Vagina (tissue), 2 donors: Measurements from ENCODE around the gene CUL7.

Experiments used
- POLR2A ChIP-seq, 2 donors: fragments of 450-650 bp; IDR thresholded peaks; one replicate each; pipeline ENCODE4 v1.6.1; 2017; ENCODE audit warnings: antibody characterized with exemption in 2 of 2, mild to moderate bottlenecking in 2 of 2, moderate library complexity in 2 of 2
- POLR2AphosphoS5 ChIP-seq, 2 donors: sonication (generic); formaldehyde crosslinking; IDR thresholded peaks; one replicate each; pipeline ENCODE4 v1.9.0; 2017; ENCODE audit warnings: antibody characterized with exemption in 2 of 2, mild to moderate bottlenecking in 2 of 2, low read depth in 1 of 2; ENCODE audit not compliant: insufficient read depth in 1 of 2
- TF ChIP-seq, protein P1 (sequence below), 3 experiments: fragments of 450-650 bp in 2 of 3; fragments of 200-600 bp in 1 of 3; sonication (generic) in 1 of 3; IDR thresholded peaks; one replicate each; pipeline ENCODE4 v1.5.1; 2017 to 2019; ENCODE audit warnings: antibody characterized with exemption in 3 of 3, mild to moderate bottlenecking in 2 of 3, moderate library complexity in 2 of 3

DNA sequence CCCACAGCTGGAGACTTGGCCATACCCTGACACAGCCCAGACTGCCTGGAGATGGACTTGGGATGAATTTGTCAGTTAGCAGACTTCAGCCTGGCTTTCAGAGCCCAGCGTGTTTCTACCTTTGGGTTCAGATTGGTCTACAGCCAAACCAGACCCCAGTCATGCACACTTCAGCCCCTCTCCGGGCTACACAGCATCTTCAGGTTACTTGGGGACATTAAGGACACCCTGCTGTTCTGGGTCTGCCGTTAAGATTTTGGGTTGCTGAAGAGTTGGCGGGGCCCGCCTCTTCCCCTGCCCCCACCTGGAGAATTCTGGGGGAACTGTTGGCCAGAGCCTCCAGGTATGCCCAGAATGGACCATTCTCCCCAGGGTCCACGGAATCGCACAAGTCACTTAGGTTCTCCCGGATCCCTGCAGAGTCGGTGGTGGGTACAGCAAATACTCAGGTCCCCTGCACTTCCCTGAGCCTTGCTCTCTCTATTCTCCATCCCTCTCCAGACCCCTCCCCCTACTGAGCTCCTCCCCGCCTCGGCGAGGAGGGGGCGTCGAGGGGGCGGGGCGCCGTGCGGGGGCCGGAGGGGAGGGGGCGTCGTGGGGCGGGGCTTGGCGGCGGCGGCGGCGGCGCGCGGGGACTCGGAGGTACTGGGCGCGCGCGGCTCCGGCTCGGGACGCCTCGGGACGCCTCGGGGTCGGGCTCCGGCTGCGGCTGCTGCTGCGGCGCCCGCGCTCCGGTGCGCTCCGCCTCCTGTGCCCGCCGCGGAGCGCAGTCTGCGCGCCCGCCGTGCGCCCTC is 22.2 kb upstream of the CUL7 start, which contains the start of gene PTK7:
- peak in 1 of 2 donors; percentile 22 for TF ChIP-seq POLR2A (IDR thresholded peaks at IDR 0.05)
- peak in 1 of 2 donors; percentile 56 for TF ChIP-seq POLR2AphosphoS5 (IDR thresholded peaks at IDR 0.05; ENCODE audit: insufficient read depth in 1 of 2, low read depth in 1 of 2)
- TF ChIP-seq, protein P1, sequence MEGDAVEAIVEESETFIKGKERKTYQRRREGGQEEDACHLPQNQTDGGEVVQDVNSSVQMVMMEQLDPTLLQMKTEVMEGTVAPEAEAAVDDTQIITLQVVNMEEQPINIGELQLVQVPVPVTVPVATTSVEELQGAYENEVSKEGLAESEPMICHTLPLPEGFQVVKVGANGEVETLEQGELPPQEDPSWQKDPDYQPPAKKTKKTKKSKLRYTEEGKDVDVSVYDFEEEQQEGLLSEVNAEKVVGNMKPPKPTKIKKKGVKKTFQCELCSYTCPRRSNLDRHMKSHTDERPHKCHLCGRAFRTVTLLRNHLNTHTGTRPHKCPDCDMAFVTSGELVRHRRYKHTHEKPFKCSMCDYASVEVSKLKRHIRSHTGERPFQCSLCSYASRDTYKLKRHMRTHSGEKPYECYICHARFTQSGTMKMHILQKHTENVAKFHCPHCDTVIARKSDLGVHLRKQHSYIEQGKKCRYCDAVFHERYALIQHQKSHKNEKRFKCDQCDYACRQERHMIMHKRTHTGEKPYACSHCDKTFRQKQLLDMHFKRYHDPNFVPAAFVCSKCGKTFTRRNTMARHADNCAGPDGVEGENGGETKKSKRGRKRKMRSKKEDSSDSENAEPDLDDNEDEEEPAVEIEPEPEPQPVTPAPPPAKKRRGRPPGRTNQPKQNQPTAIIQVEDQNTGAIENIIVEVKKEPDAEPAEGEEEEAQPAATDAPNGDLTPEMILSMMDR (IDR thresholded peaks at IDR 0.05): no peak
